ENCODE measurements around the gene KIAA1671.

Gene KIAA1671

DNA sequence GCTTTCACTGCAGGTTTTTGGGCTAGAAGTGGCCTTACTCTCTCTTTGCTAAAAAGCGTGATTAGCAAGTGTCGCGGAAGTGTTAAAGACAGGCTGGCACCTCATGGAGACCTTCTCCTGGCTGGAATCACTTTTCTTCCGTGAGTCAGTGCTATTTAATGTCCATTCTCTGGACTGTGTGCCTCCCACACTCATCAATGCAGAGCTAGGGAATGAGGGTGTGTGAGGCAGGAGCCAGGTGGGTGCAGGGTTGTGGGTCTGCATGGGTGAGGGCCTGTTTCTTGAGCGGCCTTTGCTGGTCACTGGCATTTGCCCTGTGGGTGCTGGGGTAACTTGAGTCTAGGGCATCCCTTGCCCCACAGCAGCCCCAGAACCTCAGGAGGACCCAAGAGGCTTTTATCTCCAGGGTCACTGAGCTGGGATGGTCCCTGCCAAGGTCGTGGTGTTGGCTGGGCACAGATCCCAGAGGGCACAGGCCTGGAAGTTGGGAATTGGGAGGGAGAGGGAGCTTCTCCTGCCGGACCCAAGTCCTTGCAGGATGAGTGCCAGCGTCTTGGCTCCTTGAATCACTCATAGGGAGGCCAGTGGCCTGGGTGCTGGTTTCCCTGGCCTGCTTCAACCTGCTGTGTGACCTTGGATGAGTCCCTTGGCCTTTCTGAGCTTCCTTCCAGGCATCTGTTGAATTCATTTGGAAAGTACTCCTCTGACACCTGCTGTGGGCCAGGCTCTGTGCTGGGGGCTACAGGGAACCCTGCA, 30.0 kb downstream of the KIAA1671 start:
- Histone ChIP-seq H3F3A (ENCODE audit: low read depth) (no peaks in the 10 kb centered on the region), H3K4me3 (ENCODE audit: low read length, poor library complexity, severe bottlenecking) (no peak overlapping the region), H3K9ac (ENCODE audit: low read depth, low read length, poor library complexity, severe bottlenecking) (no peak overlapping the region), H3K79me2 (ENCODE audit: insufficient read depth, low read length) (no peaks in the 10 kb centered on the region), H3K4me2 (ENCODE audit: low read depth, low read length, poor library complexity, severe bottlenecking) (no peak overlapping the region), H3K9me2 (replicated peaks; ENCODE audit: low read depth, low read length) (no peaks in the 10 kb centered on the region), H3K27me3 (ENCODE audit: insufficient read depth, low read length, poor library complexity, severe bottlenecking) (no peaks in the 10 kb centered on the region), H3K9me3 (ENCODE audit: insufficient read depth, low read depth, low read length) (no peaks in the 10 kb centered on the region), H3K4me1 (ENCODE audit: insufficient read depth, low read length, poor library complexity, severe bottlenecking) (no peaks in the 10 kb centered on the region), H4K20me1 (ENCODE audit: insufficient read depth, low read length, poor library complexity, severe bottlenecking) (no peaks in the 10 kb centered on the region), H3K36me3 (ENCODE audit: insufficient read depth, low read length) (no peaks in the 10 kb centered on the region), H2AFZ (ENCODE audit: low read length) (no peak overlapping the region)
- TF ChIP-seq EZH2phosphoT487 (IDR thresholded peaks at IDR 0.05; ENCODE audit: borderline replicate concordance): no peak

DNA sequence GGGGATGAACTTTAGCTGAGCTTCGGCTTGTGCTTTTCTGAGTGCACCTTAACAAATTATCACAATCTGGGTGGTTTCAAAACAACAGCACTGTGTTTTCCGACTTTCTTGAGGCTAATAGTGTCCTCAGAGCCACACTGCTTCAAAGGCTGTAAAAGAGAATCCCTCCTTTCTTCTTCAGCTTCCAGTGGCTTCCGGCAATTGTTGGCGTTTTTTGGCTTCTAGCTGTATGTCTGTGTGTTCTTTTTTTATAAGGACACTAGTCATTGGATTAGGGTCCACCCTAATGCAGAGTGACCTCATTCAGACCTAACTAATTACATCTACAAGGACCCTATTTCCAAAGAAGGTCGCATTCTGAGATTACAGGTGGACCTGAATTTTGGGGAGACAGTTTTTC, 30.6 kb downstream of the KIAA1671 start:
- TF ChIP-seq EZH2phosphoT487 (IDR thresholded peaks at IDR 0.05; ENCODE audit: borderline replicate concordance): no peak
- TF ChIP-seq, protein P1, sequence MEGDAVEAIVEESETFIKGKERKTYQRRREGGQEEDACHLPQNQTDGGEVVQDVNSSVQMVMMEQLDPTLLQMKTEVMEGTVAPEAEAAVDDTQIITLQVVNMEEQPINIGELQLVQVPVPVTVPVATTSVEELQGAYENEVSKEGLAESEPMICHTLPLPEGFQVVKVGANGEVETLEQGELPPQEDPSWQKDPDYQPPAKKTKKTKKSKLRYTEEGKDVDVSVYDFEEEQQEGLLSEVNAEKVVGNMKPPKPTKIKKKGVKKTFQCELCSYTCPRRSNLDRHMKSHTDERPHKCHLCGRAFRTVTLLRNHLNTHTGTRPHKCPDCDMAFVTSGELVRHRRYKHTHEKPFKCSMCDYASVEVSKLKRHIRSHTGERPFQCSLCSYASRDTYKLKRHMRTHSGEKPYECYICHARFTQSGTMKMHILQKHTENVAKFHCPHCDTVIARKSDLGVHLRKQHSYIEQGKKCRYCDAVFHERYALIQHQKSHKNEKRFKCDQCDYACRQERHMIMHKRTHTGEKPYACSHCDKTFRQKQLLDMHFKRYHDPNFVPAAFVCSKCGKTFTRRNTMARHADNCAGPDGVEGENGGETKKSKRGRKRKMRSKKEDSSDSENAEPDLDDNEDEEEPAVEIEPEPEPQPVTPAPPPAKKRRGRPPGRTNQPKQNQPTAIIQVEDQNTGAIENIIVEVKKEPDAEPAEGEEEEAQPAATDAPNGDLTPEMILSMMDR (conservative IDR thresholded peaks at IDR 0.05; ENCODE audit: low read length): no peak
- H3K9ac ChIP-seq (ENCODE audit: low read depth, low read length, poor library complexity, severe bottlenecking): no peak overlapping the region
- H3K9me2 ChIP-seq (replicated peaks; ENCODE audit: low read depth, low read length): no peaks in the 10 kb centered on the region
- no peak overlapping the region for H3K4me3 ChIP-seq (ENCODE audit: low read length, poor library complexity, severe bottlenecking)
- no peak overlapping the region for H3K4me2 ChIP-seq (ENCODE audit: low read depth, low read length, poor library complexity, severe bottlenecking)
- H2AFZ ChIP-seq (ENCODE audit: low read length): no peak overlapping the region
- H3K27me3 ChIP-seq (ENCODE audit: insufficient read depth, low read length, poor library complexity, severe bottlenecking): no peaks in the 10 kb centered on the region
- no peaks in the 10 kb centered on the region for H4K20me1 ChIP-seq (ENCODE audit: insufficient read depth, low read length, poor library complexity, severe bottlenecking)
- H3K4me1 ChIP-seq (ENCODE audit: insufficient read depth, low read length, poor library complexity, severe bottlenecking): no peaks in the 10 kb centered on the region
- no peaks in the 10 kb centered on the region for H3K79me2 ChIP-seq (ENCODE audit: insufficient read depth, low read length)
- no peaks in the 10 kb centered on the region for H3K36me3 ChIP-seq (ENCODE audit: insufficient read depth, low read length)
- H3F3A ChIP-seq (ENCODE audit: low read depth): no peaks in the 10 kb centered on the region
- no peaks in the 10 kb centered on the region for H3K9me3 ChIP-seq (ENCODE audit: insufficient read depth, low read depth, low read length)

DNA sequence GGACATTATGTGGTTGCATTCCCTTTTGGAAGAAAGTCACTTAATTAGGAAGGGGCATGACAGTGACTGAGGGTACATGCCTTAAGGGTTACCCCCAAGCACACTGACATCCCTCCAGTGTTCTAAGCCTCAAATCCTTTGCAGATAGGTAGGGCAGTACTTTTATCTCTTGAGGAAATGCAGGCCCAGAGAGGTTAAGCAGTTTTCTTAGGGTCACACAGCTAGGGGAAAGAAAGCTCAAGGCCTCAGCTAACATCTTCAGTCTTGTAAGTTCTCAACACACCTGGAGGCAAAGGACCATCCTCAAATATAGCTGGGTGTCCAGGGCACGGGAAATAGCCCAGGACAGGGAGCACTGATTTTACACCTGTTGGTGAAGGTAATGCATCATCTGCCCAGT, 31.6 kb downstream of the KIAA1671 start:
- Histone ChIP-seq H3K27me3 (ENCODE audit: insufficient read depth, low read length, poor library complexity, severe bottlenecking) (no peaks in the 10 kb centered on the region), H3K4me1 (ENCODE audit: insufficient read depth, low read length, poor library complexity, severe bottlenecking) (no peaks in the 10 kb centered on the region)

More for the DNA sequence above, 31.6 kb downstream of the KIAA1671 start:
- Histone ChIP-seq H2AFZ (ENCODE audit: low read length) (no peak overlapping the region), H3K4me3 (ENCODE audit: low read length, poor library complexity, severe bottlenecking) (no peak overlapping the region), H3K9ac (ENCODE audit: low read depth, low read length, poor library complexity, severe bottlenecking) (no peak overlapping the region), H3F3A (ENCODE audit: low read depth) (no peaks in the 10 kb centered on the region), H4K20me1 (ENCODE audit: insufficient read depth, low read length, poor library complexity, severe bottlenecking) (no peaks in the 10 kb centered on the region), H3K9me2 (replicated peaks; ENCODE audit: low read depth, low read length) (no peaks in the 10 kb centered on the region), H3K4me2 (ENCODE audit: low read depth, low read length, poor library complexity, severe bottlenecking) (no peak overlapping the region), H3K36me3 (ENCODE audit: insufficient read depth, low read length) (no peaks in the 10 kb centered on the region), H3K79me2 (ENCODE audit: insufficient read depth, low read length) (no peaks in the 10 kb centered on the region), H3K9me3 (ENCODE audit: insufficient read depth, low read depth, low read length) (no peaks in the 10 kb centered on the region)
- TF ChIP-seq EZH2phosphoT487 (IDR thresholded peaks at IDR 0.05; ENCODE audit: borderline replicate concordance): no peak
- TF ChIP-seq, protein P1 (conservative IDR thresholded peaks at IDR 0.05; ENCODE audit: low read length): no peak

Data from Loucy (cell line).